Body of pancreas (tissue), 4 donors: ENCODE results near the gene SLC6A17. TPM values are rescaled to one million over a fixed set of nuclear protein-coding genes. Genes with fewer than 3 reads are reported as not detected.

Experiments used
- ATAC-seq: fragments of 150-250 bp; one replicate; pipeline ENCODE4 v1.9.1; 2016
- DNase-seq, 4 donors: peaks; one replicate each; pipeline ENCODE4 v3.0.0-alpha.2; 2019
- H3K27ac ChIP-seq, 4 donors: fragments of 200-600 bp; sonication (generic); 1 replicate in 3 of 4; 2 replicates in 1 of 4; pipeline versions ENCODE4 v1.5.1 to v1.6.1; 2016 to 2019; ENCODE audit warnings: mild to moderate bottlenecking in 1 of 4, mixed read lengths in 1 of 4, moderate library complexity in 1 of 4
- H3K27me3 ChIP-seq, 2 donors: fragments of 200-600 bp; sonication (generic); one replicate each; pipeline ENCODE4 v1.6.0; 2016; ENCODE audit warnings: mild to moderate bottlenecking in 1 of 2
- H3K36me3 ChIP-seq, 2 donors: fragments of 200-600 bp; sonication (generic); replicated peaks in 1 of 2; 2 replicates each; pipeline ENCODE4 v1.5.1; 2016; ENCODE audit warnings: low read depth in 2 of 2; ENCODE audit not compliant: insufficient read depth in 1 of 2
- H3K4me1 ChIP-seq: fragments of 200-600 bp; sonication (generic); one replicate; pipeline ENCODE4 v1.6.0; 2016
- H3K4me3 ChIP-seq, 2 donors: fragments of 200-600 bp; sonication (generic); 1 replicate in 1 of 2; 2 replicates in 1 of 2; pipeline ENCODE4 v1.5.1; 2016 to 2019
- H3K9me3 ChIP-seq, 3 donors: fragments of 200-600 bp; sonication (generic); 1 replicate in 2 of 3; 2 replicates in 1 of 3; pipeline ENCODE4 v1.5.1; 2016
- CTCF ChIP-seq, 7 experiments: fragments of 450-650 bp in 4 of 7; fragments of 200-600 bp in 3 of 7; sonication (generic) in 3 of 7; IDR thresholded peaks; one replicate each; pipeline ENCODE4 v1.5.1; 2016 to 2019; ENCODE audit warnings: antibody characterized with exemption in 7 of 7
- POLR2A ChIP-seq, 3 donors: fragments of 450-650 bp; IDR thresholded peaks; one replicate each; pipeline ENCODE4 v1.6.1; 2016; ENCODE audit warnings: antibody characterized with exemption in 3 of 3, mild to moderate bottlenecking in 2 of 3
- WGBS, 2 donors: methylation state at CpG; one replicate each; pipeline ENCODE4 v1.1.5; 2017; 5-methylcytosine and 5-hydroxymethylcytosine counted together
- intact Hi-C: fragments of 100-400 bp; cut with DNase I; formaldehyde crosslinking; loops from one replicate; pipeline ENCODE4 v1.15.1; 2023
- total RNA-seq, 2 donors: library from RNA; depleted of rRNA; stranded (reverse); fragments of >200 nt; gene quantifications; one replicate each; pipeline ENCODE4 v1.1.0, GENCODE V29; 2016

The SLC6A17 gene
- total RNA-seq, 2 donors from 2014 or later: 0.52 to 0.99 TPM

GRCh38 chr1:110138956-110139355 lies 11.3 kb upstream of the SLC6A17 start:
- TF ChIP-seq CTCF (IDR thresholded peaks at IDR 0.05) (no peak), POLR2A (IDR thresholded peaks at IDR 0.05) (no peak)
- Histone ChIP-seq H3K27me3 (peaks cover 0 to 4% of the 10 kb centered on the region in 2 donors), H3K4me3 (no peak overlapping the region), H3K9me3 (no peaks in the 10 kb centered on the region), H3K36me3 (no peaks in the 10 kb centered on the region), H3K4me1 (peaks cover 10% of the 10 kb centered on the region), H3K27ac (no peak overlapping the region)
- DNase-seq (no peak), ATAC-seq (no peak)
- 71% methylated on average over 3 of the region's 3 CpGs for WGBS, 2 donors
- intact Hi-C loops: no loop called here

GRCh38 chr1:110144366-110144765 lies 5.9 kb upstream of the SLC6A17 start:
- Histone ChIP-seq H3K4me3 (no peak overlapping the region), H3K36me3 (no peaks in the 10 kb centered on the region), H3K9me3 (no peaks in the 10 kb centered on the region), H3K4me1 (no peaks in the 10 kb centered on the region), H3K27ac (no peak overlapping the region), H3K27me3 (peaks cover 0 to 3% of the 10 kb centered on the region in 2 donors)
- intact Hi-C loops: no loop called here
- DNase-seq (no peak), ATAC-seq (no peak)
- no peak for TF ChIP-seq CTCF (IDR thresholded peaks at IDR 0.05)
- no peak for TF ChIP-seq POLR2A (IDR thresholded peaks at IDR 0.05)
- 39 to 40% methylated on average over 3 of the region's 3 CpGs for WGBS, 2 donors

GRCh38 chr1:110148961-110149360 lies 1.3 kb upstream of the SLC6A17 start:
- H3K4me3 ChIP-seq: no peak overlapping the region
- TF ChIP-seq POLR2A (IDR thresholded peaks at IDR 0.05) (no peak), CTCF (IDR thresholded peaks at IDR 0.05) (no peak)
- H3K4me1 ChIP-seq: peaks cover 13% of the 10 kb centered on the region
- no peak overlapping the region for H3K27ac ChIP-seq
- ATAC-seq (no peak), DNase-seq (no peak)
- intact Hi-C loops: no loop called here
- H3K36me3 ChIP-seq: no peaks in the 10 kb centered on the region
- peaks cover 0 to 3% of the 10 kb centered on the region in 2 donors for H3K27me3 ChIP-seq
- no peaks in the 10 kb centered on the region for H3K9me3 ChIP-seq
- WGBS, 2 donors: 38% methylated on average over 4 of the region's 4 CpGs

GRCh38 chr1:110151175-110151669 lies 928 bp downstream of the SLC6A17 start:
- no peaks in the 10 kb centered on the region for H3K36me3 ChIP-seq
- no peaks in the 10 kb centered on the region for H3K9me3 ChIP-seq
- no peak for ATAC-seq
- DNase-seq: no peak
- intact Hi-C loops: no loop called here
- 8 to 16% methylated on average over 12 to 34 of the region's 37 CpGs for WGBS, 2 donors
- TF ChIP-seq CTCF (IDR thresholded peaks at IDR 0.05) (no peak), POLR2A (IDR thresholded peaks at IDR 0.05) (no peak)
- peaks cover 13% of the 10 kb centered on the region for H3K4me1 ChIP-seq
- no peak overlapping the region for H3K4me3 ChIP-seq
- H3K27me3 ChIP-seq: peaks cover 0 to 3% of the 10 kb centered on the region in 2 donors
- H3K27ac ChIP-seq: no peak overlapping the region

- Histone ChIP-seq H3K9me3 (no peaks in the 10 kb centered on the region), H3K4me3 (no peak overlapping the region), H3K27me3 (peaks cover 0 to 3% of the 10 kb centered on the region in 2 donors), H3K4me1 (peaks cover 13% of the 10 kb centered on the region), H3K27ac (no peak overlapping the region), H3K36me3 (no peaks in the 10 kb centered on the region)
- TF ChIP-seq POLR2A (IDR thresholded peaks at IDR 0.05) (no peak), CTCF (IDR thresholded peaks at IDR 0.05) (no peak)
- DNase-seq: no peak
- intact Hi-C loops: no loop called here
- WGBS, 2 donors: 29 to 45% methylated on average over 8 of the region's 8 CpGs
- ATAC-seq: no peak
Observed at GRCh38 chr1:110152133-110152785, 2.0 kb downstream of the SLC6A17 start.
